IMR-90 (cell line): ENCODE results near the gene ADISSP. TPM values are rescaled to one million over a fixed set of nuclear protein-coding genes. Genes with fewer than 3 reads are reported as not detected.

Experiments
- ATAC-seq: fragments of 200-7000 bp; cut with Tn5 transposase; 2 replicates; pipeline ENCODE4 v1.9.1; 2020; ENCODE audit warnings: low read depth, mild to moderate bottlenecking, moderate library complexity
- BruUV-seq: library from RNA; stranded (reverse); fragments of 400-500 nt; replicated peaks from 2 replicates; lab custom pipeline; 2021; lab: Mats Ljungman, UMichigan
- CTCF ChIA-PET: fragments of 300-600 bp; formaldehyde crosslinking; extraction: SDS; loops from one replicate; lab custom pipeline; 2021; ENCODE audit warnings: antibody characterized with exemption; lab: Yijun Ruan, JAX
- POLR2A ChIA-PET: fragments of 300-600 bp; sonication (Branson Sonifier 250); formaldehyde crosslinking; loops from one replicate; lab custom pipeline; 2022; ENCODE audit warnings: antibody characterized with exemption; ENCODE audit not compliant: unreplicated experiment; lab: Charles Lee
- DNase-seq: peaks from one replicate; pipeline ENCODE4 v3.0.0; 2013
- H2AFZ ChIP-seq: replicated peaks from 2 replicates; pipeline ENCODE3; 2013; ENCODE audit warnings: low read length, mild to moderate bottlenecking; ENCODE audit not compliant: poor library complexity
- H2AK5ac ChIP-seq: 2 replicates; pipeline ENCODE4 v1.6.1; 2013; ENCODE audit warnings: low read depth, low read length, inconsistent platforms
- H2AK9ac ChIP-seq: replicated peaks from 2 replicates; pipeline ENCODE3; 2013; ENCODE audit warnings: mild to moderate bottlenecking, low read depth, low read length, moderate library complexity; ENCODE audit not compliant: poor library complexity
- H2BK120ac ChIP-seq: 2 replicates; pipeline ENCODE4 v1.6.1; 2013; ENCODE audit warnings: low read depth, low read length, inconsistent platforms
- H2BK15ac ChIP-seq: 3 replicates; pipeline ENCODE4 v1.6.1; 2013; ENCODE audit warnings: low read depth, low read length, inconsistent platforms
- H2BK20ac ChIP-seq: 2 replicates; pipeline ENCODE4 v1.6.1; 2013; ENCODE audit warnings: low read depth, mild to moderate bottlenecking, inconsistent platforms, low read length, moderate library complexity
- H2BK5ac ChIP-seq: 2 replicates; pipeline ENCODE4 v1.6.1; 2013; ENCODE audit warnings: mild to moderate bottlenecking, low read depth, low read length, inconsistent platforms; ENCODE audit not compliant: poor library complexity, severe bottlenecking
- H3K14ac ChIP-seq: replicated peaks from 2 replicates; pipeline ENCODE4 v1.6.1; 2013; ENCODE audit warnings: low read depth, low read length, inconsistent platforms
- H3K18ac ChIP-seq: 2 replicates; pipeline ENCODE4 v1.6.1; 2013; ENCODE audit warnings: low read depth, low read length, control low read depth
- H3K23ac ChIP-seq: 2 replicates; pipeline ENCODE4 v1.6.1; 2013; ENCODE audit warnings: low read depth, low read length, inconsistent platforms
- H3K27ac ChIP-seq: 2 replicates; pipeline ENCODE4 v1.5.1; 2013; ENCODE audit warnings: mild to moderate bottlenecking, control low read depth, low read length; ENCODE audit not compliant: insufficient read depth
- H3K27me3 ChIP-seq: 2 replicates; pipeline ENCODE4 v1.6.1; 2013; ENCODE audit warnings: low read length; ENCODE audit not compliant: control insufficient read depth, insufficient read depth
- H3K36me3 ChIP-seq: 2 replicates; pipeline ENCODE4 v1.6.1; 2013; ENCODE audit warnings: low read length, mixed read lengths; ENCODE audit not compliant: control insufficient read depth, insufficient read depth
- H3K4ac ChIP-seq: 2 replicates; pipeline ENCODE4 v1.6.1; 2013; ENCODE audit warnings: low read depth, low read length, inconsistent platforms
- H3K4me1 ChIP-seq: 2 replicates; pipeline ENCODE4 v1.6.1; 2013; ENCODE audit warnings: low read length, mixed read lengths; ENCODE audit not compliant: control insufficient read depth, insufficient read depth
- H3K4me2 ChIP-seq: 2 replicates; pipeline ENCODE4 v1.6.1; 2013; ENCODE audit warnings: low read depth, mild to moderate bottlenecking, control low read depth, low read length, moderate library complexity
- H3K4me3 ChIP-seq: 2 replicates; pipeline ENCODE4 v1.5.1; 2013; ENCODE audit warnings: low read depth, mild to moderate bottlenecking, control low read depth, low read length, moderate library complexity; ENCODE audit not compliant: insufficient read depth
- H3K56ac ChIP-seq: 2 replicates; pipeline ENCODE4 v1.6.1; 2013; ENCODE audit warnings: low read length, inconsistent platforms; ENCODE audit not compliant: insufficient read depth; ENCODE audit errors: extremely low read depth
- H3K79me1 ChIP-seq, 2 experiments: 2 replicates each; pipeline ENCODE4 v1.6.1; 2013; ENCODE audit warnings: low read length in 2 of 2, inconsistent platforms in 1 of 2, low read depth in 1 of 2
- H3K9ac ChIP-seq: 2 replicates; pipeline ENCODE4 v1.6.1; 2013; ENCODE audit warnings: low read depth, low read length, control low read depth
- H3K9me1 ChIP-seq: 2 replicates; pipeline ENCODE4 v1.6.1; 2013; ENCODE audit warnings: low read length, inconsistent platforms; ENCODE audit not compliant: insufficient read depth
- H3K9me3 ChIP-seq: 2 replicates; pipeline ENCODE4 v1.6.1; 2013; ENCODE audit warnings: low read length; ENCODE audit not compliant: control insufficient read depth, insufficient read depth
- H4K20me1 ChIP-seq: 2 replicates; pipeline ENCODE4 v1.6.1; 2013; ENCODE audit warnings: low read length, inconsistent platforms; ENCODE audit not compliant: insufficient read depth
- H4K5ac ChIP-seq: 2 replicates; pipeline ENCODE4 v1.6.1; 2013; ENCODE audit warnings: mild to moderate bottlenecking, low read depth, low read length, control low read depth
- H4K8ac ChIP-seq, 2 experiments: 2 replicates each; pipeline ENCODE4 v1.6.1; 2013; ENCODE audit warnings: low read depth in 2 of 2, low read length in 2 of 2, control low read depth in 1 of 2, inconsistent platforms in 1 of 2
- H4K91ac ChIP-seq: 2 replicates; pipeline ENCODE4 v1.6.1; 2013; ENCODE audit warnings: low read depth, low read length, inconsistent platforms; ENCODE audit not compliant: insufficient read depth
- BHLHE40 ChIP-seq: fragments of 150-350 bp; IDR thresholded peaks from 2 replicates; pipeline ENCODE4 v1.6.1; 2016; ENCODE audit warnings: mild to moderate bottlenecking, low read depth, low read length
- CEBPB ChIP-seq: IDR thresholded peaks from 2 replicates; pipeline ENCODE4 v1.6.1; 2012; ENCODE audit warnings: low read depth, low read length, improper control_type of control experiment
- FOS ChIP-seq: fragments of 150-350 bp; IDR thresholded peaks from 2 replicates; pipeline ENCODE4 v1.6.1; 2016; ENCODE audit warnings: low read depth, low read length
- MAFK ChIP-seq: IDR thresholded peaks from 2 replicates; pipeline ENCODE4 v1.6.1; 2012; ENCODE audit warnings: low read depth, low read length, improper control_type of control experiment
- MAZ ChIP-seq: IDR thresholded peaks from 2 replicates; pipeline ENCODE4 v1.6.1; 2012; ENCODE audit warnings: low read depth, mild to moderate bottlenecking, low read length, improper control_type of control experiment, moderate library complexity, borderline replicate concordance
- MXI1 ChIP-seq: IDR thresholded peaks from 2 replicates; pipeline ENCODE4 v1.6.1; 2012; ENCODE audit warnings: low read depth, mild to moderate bottlenecking, low read length, moderate library complexity, borderline replicate concordance
- POLR2A ChIP-seq: IDR thresholded peaks from 2 replicates; pipeline ENCODE4 v1.6.1; 2012; ENCODE audit warnings: mild to moderate bottlenecking, low read depth, low read length
- RCOR1 ChIP-seq: IDR thresholded peaks from 2 replicates; pipeline ENCODE4 v1.6.1; 2012; ENCODE audit warnings: mild to moderate bottlenecking, low read length, improper control_type of control experiment; ENCODE audit not compliant: insufficient replicate concordance
- RFX5 ChIP-seq: IDR thresholded peaks from 2 replicates; pipeline ENCODE4 v1.8.0; 2012; ENCODE audit warnings: low read depth, mild to moderate bottlenecking, low read length, moderate library complexity
- WGBS, 2 experiments: methylation state at CpG; one replicate each; pipeline versions ENCODE4 v1.1.5 to v1.1.7; 2013; ENCODE audit warnings: missing lambda C conversion rate in 2 of 2; ENCODE audit not compliant: insufficient read length in 1 of 2; ENCODE audit errors: extremely low coverage in 2 of 2; 5-methylcytosine and 5-hydroxymethylcytosine counted together
- dilution Hi-C: fragments of 300-500 bp; cut with HindIII; formaldehyde crosslinking; loops from one replicate; pipeline ENCODE4 v1.14.3; 2018; ENCODE audit warnings: low sequenced_read_pairs; ENCODE audit not compliant: unreplicated experiment
- in situ Hi-C: fragments of 300-500 bp; cut with MboI; formaldehyde crosslinking; loops from 3 replicates; pipeline ENCODE4 v1.14.3; 2019; ENCODE audit warnings: low sequenced_read_pairs, inconsistent platforms, mixed read lengths
- intact Hi-C: fragments of 100-400 bp; cut with micrococcal nuclease; formaldehyde crosslinking; loops from 2 replicates; pipeline ENCODE4 v1.10.0; 2022
- polyA plus RNA-seq, 3 experiments: library from polyadenylated mRNA; depleted of rRNA; stranded (reverse); fragments of >200 nt; gene quantifications; 2 replicates each; pipeline ENCODE4 v1.2.3, GENCODE V29; 2012; ENCODE audit warnings: low replicate concordance in 1 of 3
- total RNA-seq: library from RNA; depleted of rRNA; stranded (reverse); fragments of >200 nt; gene quantifications from 2 replicates; pipeline ENCODE4 v1.2.3, GENCODE V29; 2012
- TF ChIP-seq, protein P1 (sequence below): fragments of 150-350 bp; IDR thresholded peaks from 2 replicates; pipeline ENCODE4 v1.6.1; 2017; ENCODE audit warnings: mild to moderate bottlenecking, antibody characterized with exemption, low read length, low read depth

Gene ADISSP
- total and polyA plus RNA-seq, 2 of the 4 experiments (the other 2 are of a cell fraction), result 31.9 to 58.2 TPM

DNA sequence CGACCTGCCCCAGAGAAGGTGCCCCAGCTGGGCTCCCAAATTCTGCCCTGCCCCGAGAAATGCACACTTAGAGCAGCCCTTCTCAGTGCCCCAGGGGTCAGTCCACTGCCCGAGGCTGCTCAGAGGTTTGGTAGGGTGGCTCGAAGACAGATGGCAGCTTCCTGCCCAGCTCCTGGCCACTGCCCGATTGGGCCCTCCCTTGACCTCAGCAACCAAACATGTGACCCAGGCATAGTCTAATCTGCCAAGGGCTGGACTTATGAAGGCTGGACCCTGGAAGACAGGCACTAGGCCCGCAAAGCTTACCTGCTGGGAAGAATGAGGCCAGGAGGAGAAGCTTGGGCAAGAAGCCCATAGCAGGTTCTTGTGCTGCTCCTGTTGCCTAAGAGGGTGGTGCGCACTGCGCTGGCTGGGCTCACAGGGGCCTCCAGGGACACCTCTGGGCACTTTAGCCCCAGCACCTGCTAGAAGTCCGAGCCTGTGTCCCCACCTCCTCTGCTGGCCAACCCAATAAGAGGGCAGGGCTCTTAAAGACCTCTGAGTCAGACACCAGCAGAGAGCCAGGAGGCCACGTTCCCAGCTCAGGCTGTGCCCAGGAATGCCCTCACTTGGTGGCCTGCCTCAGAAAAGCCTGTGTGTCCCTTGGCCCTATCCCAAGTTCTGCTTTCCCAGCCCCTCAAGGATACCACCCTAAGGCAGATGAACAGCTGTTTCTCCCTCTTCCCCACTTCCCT is 60.6 kb downstream of the ADISSP start (continued):
- TF ChIP-seq BHLHE40, result no peak

DNA sequence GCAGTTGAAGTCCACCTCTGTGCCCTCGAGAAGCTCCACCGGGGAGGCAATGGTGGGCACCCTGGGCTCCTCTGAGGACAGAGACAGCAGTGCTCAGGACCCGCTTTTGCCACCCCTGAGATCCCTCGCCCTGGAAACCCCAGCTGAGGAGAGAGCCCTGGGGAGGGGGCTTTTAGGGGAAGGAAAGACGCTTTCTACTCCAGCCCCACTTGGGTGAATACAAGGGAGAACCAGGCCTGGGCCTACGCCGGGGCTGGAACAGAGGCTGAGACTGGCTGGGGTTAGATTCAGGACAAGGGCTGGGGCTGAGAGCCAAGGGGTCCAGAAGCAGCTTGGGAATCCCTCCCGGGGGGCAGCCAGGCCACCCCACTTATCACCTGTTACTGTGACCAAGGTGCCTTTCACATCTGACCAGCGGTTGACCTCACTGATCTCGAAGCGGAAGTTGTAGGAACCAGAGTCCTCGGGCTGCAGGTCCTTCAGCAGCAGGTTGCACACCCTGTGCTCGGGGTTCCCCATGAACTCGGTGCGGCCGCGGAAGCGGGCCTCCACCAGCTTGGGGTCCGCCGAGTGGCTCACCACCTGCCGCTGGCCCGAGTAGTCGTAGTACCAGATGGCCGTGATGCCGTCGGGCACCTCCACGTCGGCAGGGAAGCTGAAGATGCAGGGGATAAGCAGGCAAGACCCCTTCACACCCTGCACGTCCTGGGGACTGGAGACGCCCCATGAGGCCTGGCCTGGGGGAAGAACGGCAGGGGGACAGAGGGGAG is 61.4 kb downstream of the ADISSP start:
- Histone ChIP-seq H2AK5ac (no peak overlapping the region), H2BK5ac (no peak overlapping the region), H4K91ac (no peak overlapping the region), H3K27me3 (peaks cover 38% of the 10 kb centered on the region), H2AFZ (no peak overlapping the region), H3K36me3 (no peaks in the 10 kb centered on the region), H2BK120ac (no peak overlapping the region), H3K4ac (no peak overlapping the region), H4K5ac (no peak overlapping the region), H3K27ac (no peak overlapping the region), H3K4me2 (no peak overlapping the region), H3K79me1 (no peaks in the 10 kb centered on the region), H3K23ac (no peak overlapping the region), H2AK9ac (peak overlapping the region; percentile 22), H4K8ac (no peak overlapping the region), H4K20me1 (no peaks in the 10 kb centered on the region), H3K56ac (no peak overlapping the region), H3K4me1 (no peaks in the 10 kb centered on the region), H3K4me3 (no peak overlapping the region), H2BK15ac (no peak overlapping the region), H3K14ac (no peak overlapping the region), H2BK20ac (no peak overlapping the region), H3K18ac (no peak overlapping the region), H3K9me1 (no peaks in the 10 kb centered on the region), H3K9me3 (peaks cover 2% of the 10 kb centered on the region; the same call in 1 of the 2 replicates), H3K9ac (no peak overlapping the region)
- no TSS peak for BruUV-seq
- intact Hi-C loops, result no loop called here
- dilution Hi-C loops, result no loop called here
- WGBS, 2 experiments, result no CpG with 5 or more reads among the region's 31 CpGs
- DNase-seq (no peak), ATAC-seq (no peak)
- in situ Hi-C loops, result no loop called here
- POLR2A ChIA-PET, result no interaction called here
- no peak for TF ChIP-seq MAZ
- no peak for TF ChIP-seq CEBPB
- no peak for TF ChIP-seq POLR2A
- TF ChIP-seq RCOR1, result no peak
- TF ChIP-seq MXI1, result no peak
- TF ChIP-seq FOS, result no peak
- TF ChIP-seq MAFK, result no peak
- TF ChIP-seq RFX5, result no peak
- TF ChIP-seq, protein P1, sequence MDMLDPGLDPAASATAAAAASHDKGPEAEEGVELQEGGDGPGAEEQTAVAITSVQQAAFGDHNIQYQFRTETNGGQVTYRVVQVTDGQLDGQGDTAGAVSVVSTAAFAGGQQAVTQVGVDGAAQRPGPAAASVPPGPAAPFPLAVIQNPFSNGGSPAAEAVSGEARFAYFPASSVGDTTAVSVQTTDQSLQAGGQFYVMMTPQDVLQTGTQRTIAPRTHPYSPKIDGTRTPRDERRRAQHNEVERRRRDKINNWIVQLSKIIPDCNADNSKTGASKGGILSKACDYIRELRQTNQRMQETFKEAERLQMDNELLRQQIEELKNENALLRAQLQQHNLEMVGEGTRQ, result no peak
- CTCF ChIA-PET, result interaction anchor here (2.2 kb wide), 1 partner anchor 30 kb away, joined by 8 read pairs; no protein-coding TSS in a partner anchor
